A673 (cell line): ENCODE measurements around the gene GSTM5. TPM values are rescaled to one million over a fixed set of nuclear protein-coding genes. Genes with fewer than 3 reads are reported as not detected.
"Not testable (repeated sequence)": the region's sequence is repeated elsewhere in the genome, so short reads cannot be mapped to it uniquely, and the experiment has no call there.

ENCODE experiments used
- BruUV-seq: library from RNA; stranded (reverse); fragments of 400-500 nt; replicated peaks from 2 replicates; lab custom pipeline; 2021; lab: Mats Ljungman, UMichigan
- CTCF ChIA-PET: fragments of 300-600 bp; sonication (Branson Sonifier 250); formaldehyde crosslinking; loops from one replicate; lab custom pipeline; 2022; ENCODE audit warnings: antibody characterized with exemption; lab: Charles Lee
- POLR2A ChIA-PET: fragments of 300-600 bp; sonication (Branson Sonifier 250); formaldehyde crosslinking; loops from one replicate; lab custom pipeline; 2022; ENCODE audit warnings: antibody characterized with exemption; ENCODE audit not compliant: low non-redundant PET; lab: Charles Lee
- DNase-seq: peaks from one replicate; pipeline ENCODE4 v3.0.0-alpha.2; 2015; ENCODE audit warnings: low spot score
- H3K27ac ChIP-seq: fragments of 200-600 bp; sonication (generic); 2 replicates; pipeline ENCODE4 v1.5.1; 2016; ENCODE audit warnings: mixed run types, low read depth, mild to moderate bottlenecking, mixed read lengths, antibody characterized with exemption, low read length; ENCODE audit not compliant: poor library complexity, severe bottlenecking
- H3K27me3 ChIP-seq: fragments of 200-600 bp; sonication (generic); replicated peaks from 2 replicates; pipeline ENCODE4 v1.6.1; 2017; ENCODE audit warnings: mixed run types, low read depth, mild to moderate bottlenecking, mixed read lengths, antibody characterized with exemption, low read length; ENCODE audit not compliant: insufficient read depth, poor library complexity
- H3K36me3 ChIP-seq: fragments of 200-600 bp; sonication (generic); 2 replicates; pipeline ENCODE4 v1.6.1; 2016; ENCODE audit warnings: mixed run types, mild to moderate bottlenecking, mixed read lengths, antibody characterized with exemption, low read length; ENCODE audit not compliant: insufficient read depth, poor library complexity, severe bottlenecking
- H3K4me1 ChIP-seq: fragments of 200-600 bp; sonication (generic); 2 replicates; pipeline ENCODE4 v1.6.1; 2017; ENCODE audit warnings: mixed run types, mild to moderate bottlenecking, mixed read lengths, antibody characterized with exemption, low read length; ENCODE audit not compliant: insufficient read depth, poor library complexity, severe bottlenecking
- H3K4me3 ChIP-seq: fragments of 200-600 bp; sonication (generic); 2 replicates; pipeline ENCODE4 v1.5.1; 2016; ENCODE audit warnings: low read depth, mixed run types, mild to moderate bottlenecking, mixed read lengths, low read length; ENCODE audit not compliant: poor library complexity, severe bottlenecking
- H3K9me3 ChIP-seq: fragments of 200-600 bp; sonication (generic); 2 replicates; pipeline ENCODE4 v1.6.1; 2016; ENCODE audit warnings: mixed run types, low read depth, mild to moderate bottlenecking, mixed read lengths, antibody characterized with exemption, low read length; ENCODE audit not compliant: poor library complexity, severe bottlenecking
- CTCF ChIP-seq: fragments of 300-800, 200-600 bp; sonication (generic); conservative IDR thresholded peaks from 2 replicates; pipeline ENCODE4 v1.5.1; 2017; ENCODE audit warnings: low read depth, mild to moderate bottlenecking, antibody characterized with exemption, low read length, moderate library complexity, mixed read lengths
- EZH2 ChIP-seq: fragments of 200-600 bp; sonication (generic); IDR thresholded peaks from 2 replicates; pipeline ENCODE4 v1.6.1; 2017; ENCODE audit warnings: borderline replicate concordance, low read depth, mild to moderate bottlenecking, mixed read lengths, antibody characterized with exemption, low read length; ENCODE audit not compliant: poor library complexity, severe bottlenecking
- intact Hi-C: fragments of 100-400 bp; cut with micrococcal nuclease; formaldehyde crosslinking; loops from one replicate; pipeline ENCODE4 v1.10.0; 2022; ENCODE audit not compliant: unreplicated experiment
- total RNA-seq: library from RNA; stranded (reverse); gene quantifications from 2 replicates; pipeline ENCODE4 v1.2.3, GENCODE V29; 2021

Gene GSTM5
- total RNA-seq, 1 experiment from 2014 or later = 0.43 TPM

DNA sequence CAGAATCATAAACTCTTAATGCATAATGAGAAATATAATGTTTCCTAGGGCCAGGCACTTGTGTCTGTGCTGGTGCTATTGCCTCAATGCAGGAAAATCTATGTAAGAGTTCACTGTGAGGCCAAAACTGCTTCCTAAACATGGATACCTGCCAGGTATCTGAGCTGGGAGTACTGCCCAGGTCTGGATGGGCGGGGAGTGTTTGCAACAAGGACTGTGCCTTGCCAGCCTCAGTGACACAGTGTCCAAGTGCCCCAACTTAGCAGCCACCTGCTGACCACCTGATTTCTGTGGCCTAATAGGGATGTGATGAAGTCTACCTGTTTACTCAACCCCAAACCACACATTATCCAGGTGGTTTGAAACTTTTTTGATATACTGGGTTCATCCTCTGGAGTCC lies 26.7 kb upstream of the GSTM5 start:
- H3K4me3 ChIP-seq, H3K9me3 ChIP-seq, H3K27me3 ChIP-seq, POLR2A ChIA-PET, intact Hi-C loops, H3K4me1 ChIP-seq, DNase-seq, CTCF ChIA-PET, H3K36me3 ChIP-seq, H3K27ac ChIP-seq, BruUV-seq: not testable (repeated sequence)

DNA sequence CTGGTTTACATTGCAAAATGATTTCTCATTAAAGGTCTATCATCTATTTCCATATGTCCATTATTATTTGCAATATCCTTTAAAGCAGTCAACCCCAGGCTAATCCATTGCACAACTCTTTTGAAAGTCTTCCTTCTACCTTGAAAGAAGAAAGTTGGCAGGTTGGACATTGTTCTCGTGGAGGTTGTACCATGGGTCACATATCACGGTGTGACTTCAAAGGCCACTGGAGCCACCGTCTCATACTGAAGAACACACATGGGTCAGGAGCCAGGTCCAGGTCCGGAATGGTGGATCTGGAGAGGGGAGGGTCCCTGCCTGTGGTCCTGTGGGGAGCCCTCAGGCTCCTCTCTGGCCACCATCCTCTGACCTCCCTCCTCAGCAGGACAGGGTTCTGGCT lies 26.2 kb upstream of the GSTM5 start:
- CTCF ChIA-PET, POLR2A ChIA-PET, H3K36me3 ChIP-seq, BruUV-seq, H3K4me3 ChIP-seq, H3K27me3 ChIP-seq, H3K9me3 ChIP-seq, intact Hi-C loops, DNase-seq, H3K4me1 ChIP-seq, H3K27ac ChIP-seq: not testable (repeated sequence)

DNA sequence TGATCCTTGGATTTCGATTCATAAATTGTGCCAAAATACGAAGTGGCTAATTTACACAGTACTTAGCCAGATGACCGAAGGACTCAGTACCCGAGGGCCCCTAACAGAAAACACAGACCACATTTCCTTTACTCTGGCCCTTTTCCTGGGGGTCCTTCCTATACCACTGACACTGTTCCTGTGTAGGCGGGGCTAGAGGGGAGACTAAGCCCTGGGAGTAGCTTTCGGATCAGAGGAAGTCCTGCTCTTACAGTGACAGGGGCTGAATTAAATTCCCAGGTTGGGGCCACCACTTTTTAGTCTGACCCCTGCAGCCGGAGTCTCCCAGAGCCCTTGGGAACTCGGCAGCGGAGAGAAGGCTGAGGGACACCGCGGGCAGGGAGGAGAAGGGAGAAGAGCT lies 24.9 kb upstream of the GSTM5 start:
- H3K4me1 ChIP-seq, DNase-seq, H3K27me3 ChIP-seq, BruUV-seq, H3K9me3 ChIP-seq, intact Hi-C loops: not testable (repeated sequence)
- Histone ChIP-seq H3K4me3 (peak overlapping the region; percentile 64), H3K27ac (peak overlapping the region; percentile 82), H3K36me3 (peaks cover 11% of the 10 kb centered on the region)
- CTCF ChIA-PET = interaction anchor here (1.0 to 1.5 kb wide), 4 partner anchors 25 to 298 kb away, joined by 3 to 12 read pairs (median 8); partner anchors contain the start of genes AHCYL1 and GSTM5
- POLR2A ChIA-PET = interaction anchor here (1.3 kb wide), 1 partner anchor 25 kb away, joined by 16 read pairs; the partner anchor contains the start of gene GSTM5

DNA sequence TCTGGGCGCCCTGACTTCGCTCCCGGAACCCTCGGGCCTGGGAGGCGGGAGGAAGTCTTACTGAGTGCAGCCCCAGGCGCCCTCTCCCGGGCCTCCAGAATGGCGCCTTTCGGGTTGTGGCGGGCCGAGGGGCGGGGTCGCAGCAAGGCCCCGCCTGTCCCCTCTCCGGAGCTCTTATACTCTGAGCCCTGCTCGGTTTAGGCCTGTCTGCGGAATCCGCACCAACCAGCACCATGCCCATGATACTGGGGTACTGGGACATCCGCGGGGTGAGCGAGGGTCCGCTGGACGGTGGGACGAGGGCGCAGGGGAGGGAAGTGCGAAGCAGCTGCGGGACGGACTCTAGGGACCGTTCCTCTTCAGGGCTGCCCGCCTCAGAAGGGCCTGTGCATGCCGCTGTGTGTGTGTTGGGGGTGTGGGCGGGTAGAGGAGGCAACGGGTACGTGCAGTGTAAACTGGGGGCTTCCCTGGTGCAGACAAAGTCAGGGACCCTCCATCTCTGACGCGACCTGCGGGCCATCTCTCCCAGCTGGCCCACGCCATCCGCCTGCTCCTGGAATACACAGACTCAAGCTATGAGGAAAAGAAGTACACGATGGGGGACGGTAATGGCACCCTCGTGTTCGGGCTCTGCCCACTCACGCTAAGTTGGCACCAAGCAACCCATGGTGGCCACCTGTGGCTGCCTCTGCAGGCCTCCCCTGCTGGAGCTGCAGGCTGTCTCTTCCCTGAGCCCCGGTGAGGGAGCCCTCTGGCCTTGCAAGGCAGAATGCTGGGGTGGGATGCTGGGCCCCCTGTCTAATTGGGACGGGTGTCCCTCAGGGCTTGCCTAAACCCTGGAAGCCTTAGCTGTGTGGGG lies 24.2 kb upstream of the GSTM5 start, which contains the start of gene GSTM1:
Gene GSTM1, plus strand, starts transcription at position 177 of the 859 bp plus-strand sequence. Its CDS starts 57 bp downstream, at position 234.
- POLR2A ChIA-PET = interaction anchor here (1.3 kb wide), 1 partner anchor 24 kb away, joined by 16 read pairs; the partner anchor contains the start of gene GSTM5
- no peaks in the 10 kb centered on the region for H3K9me3 ChIP-seq
- peak; percentile 91 for DNase-seq
- TF ChIP-seq EZH2 = no peak
- TF ChIP-seq CTCF = peak; percentile 55
- BruUV-seq = TSS peak; percentile 28
- intact Hi-C loops = no loop called here
- H3K27me3 ChIP-seq = no peaks in the 10 kb centered on the region
- CTCF ChIA-PET = interaction anchor here (0.6 to 1.5 kb wide), 5 partner anchors 24 to 297 kb away, joined by 3 to 12 read pairs (median 8); partner anchors contain the start of genes AHCYL1 and GSTM5
- H3K4me1 ChIP-seq = no peaks in the 10 kb centered on the region
- peak within 1 kb of the TSS; percentile 82 for H3K27ac ChIP-seq
- H3K4me3 ChIP-seq = peak within 1 kb of the TSS; percentile 64
- H3K36me3 ChIP-seq = peaks cover 11% of the 10 kb centered on the region
